ENCODE data around the gene RAI1. TPM values are rescaled to one million over a fixed set of nuclear protein-coding genes. Genes with fewer than 3 reads are reported as not detected.

The RAI1 gene
- total RNA-seq, 4 donors from 2014 or later: 20.3 to 46.1 (median 30.4) TPM

GRCh38 chr17:17699491-17699890 lies 18.2 kb downstream of the RAI1 start:
- no peak overlapping the region for H3K27ac ChIP-seq
- TF ChIP-seq EP300 (IDR thresholded peaks at IDR 0.05) (no peak), POLR2A (IDR thresholded peaks at IDR 0.05) (no peak), POLR2AphosphoS5 (IDR thresholded peaks at IDR 0.05) (no peak), CTCF (IDR thresholded peaks at IDR 0.05) (no peak)
- no peak overlapping the region for H3K4me3 ChIP-seq
- no peaks in the 10 kb centered on the region for H3K36me3 ChIP-seq
- H3K9me3 ChIP-seq: no peaks in the 10 kb centered on the region
- H3K4me1 ChIP-seq: peaks cover 81% of the 10 kb centered on the region
- no peak for DNase-seq (ENCODE audit: low spot score in 2 of 2)
- no peaks in the 10 kb centered on the region for H3K27me3 ChIP-seq
- 84% methylated on average over 7 of the region's 7 CpGs for WGBS

GRCh38 chr17:17700251-17700969 lies 19.2 kb downstream of the RAI1 start:
- no peak for DNase-seq (ENCODE audit: low spot score in 2 of 2)
- H3K27me3 ChIP-seq: no peaks in the 10 kb centered on the region
- H3K9me3 ChIP-seq: no peaks in the 10 kb centered on the region
- H3K4me3 ChIP-seq: peak overlapping the region; percentile 44
- 36% methylated on average over 20 of the region's 86 CpGs for WGBS
- TF ChIP-seq CTCF (IDR thresholded peaks at IDR 0.05) (no peak), POLR2A (IDR thresholded peaks at IDR 0.05) (no peak), POLR2AphosphoS5 (IDR thresholded peaks at IDR 0.05) (no peak), EP300 (IDR thresholded peaks at IDR 0.05) (no peak)
- peaks cover 3% of the 10 kb centered on the region for H3K36me3 ChIP-seq
- H3K27ac ChIP-seq: no peak overlapping the region
- peaks cover 77% of the 10 kb centered on the region for H3K4me1 ChIP-seq

- H3K36me3 ChIP-seq: peaks cover 4% of the 10 kb centered on the region
- DNase-seq (ENCODE audit: low spot score in 2 of 2): no peak
- no peaks in the 10 kb centered on the region for H3K27me3 ChIP-seq
- H3K4me3 ChIP-seq: no peak overlapping the region
- no peak for TF ChIP-seq POLR2A (IDR thresholded peaks at IDR 0.05)
- no peak for TF ChIP-seq EP300 (IDR thresholded peaks at IDR 0.05)
- TF ChIP-seq CTCF (IDR thresholded peaks at IDR 0.05): no peak
- 75% methylated on average over 2 of the region's 2 CpGs for WGBS
- H3K4me1 ChIP-seq: peaks cover 70% of the 10 kb centered on the region
- no peaks in the 10 kb centered on the region for H3K9me3 ChIP-seq
- no peak overlapping the region for H3K27ac ChIP-seq
Measured at GRCh38 chr17:17701112-17701511, 19.9 kb downstream of the RAI1 start.

- no peaks in the 10 kb centered on the region for H3K27me3 ChIP-seq
- peaks cover 64% of the 10 kb centered on the region for H3K4me1 ChIP-seq
- no peaks in the 10 kb centered on the region for H3K9me3 ChIP-seq
- no peak overlapping the region for H3K4me3 ChIP-seq
- no peak for DNase-seq (ENCODE audit: low spot score in 2 of 2)
- H3K36me3 ChIP-seq: peaks cover 4% of the 10 kb centered on the region
- TF ChIP-seq EP300 (IDR thresholded peaks at IDR 0.05): no peak
- no peak for TF ChIP-seq CTCF (IDR thresholded peaks at IDR 0.05)
- no peak for TF ChIP-seq POLR2AphosphoS5 (IDR thresholded peaks at IDR 0.05)
- TF ChIP-seq POLR2A (IDR thresholded peaks at IDR 0.05): no peak
- H3K27ac ChIP-seq: no peak overlapping the region
- 86% methylated on average over 5 of the region's 5 CpGs for WGBS
Measured at GRCh38 chr17:17701658-17702057, 20.4 kb downstream of the RAI1 start.

GRCh38 chr17:17702449-17703139 lies 21.3 kb downstream of the RAI1 start:
- no peaks in the 10 kb centered on the region for H3K9me3 ChIP-seq
- H3K36me3 ChIP-seq: peaks cover 4% of the 10 kb centered on the region
- H3K4me3 ChIP-seq: no peak overlapping the region
- no peaks in the 10 kb centered on the region for H3K27me3 ChIP-seq
- 80% methylated on average over 9 of the region's 10 CpGs for WGBS
- no peak for TF ChIP-seq EP300 (IDR thresholded peaks at IDR 0.05)
- no peak for TF ChIP-seq POLR2A (IDR thresholded peaks at IDR 0.05)
- no peak for TF ChIP-seq CTCF (IDR thresholded peaks at IDR 0.05)
- no peak for TF ChIP-seq POLR2AphosphoS5 (IDR thresholded peaks at IDR 0.05)
- no peak for DNase-seq (ENCODE audit: low spot score in 2 of 2)
- H3K27ac ChIP-seq: no peak overlapping the region
- peaks cover 55% of the 10 kb centered on the region for H3K4me1 ChIP-seq

Data from suprapubic skin (tissue), 4 donors.